Neuronal stem cell (in vitro differentiated cells): Measurements from ENCODE around the gene TRIOBP.

Experiments used
- DNase-seq: peaks from one replicate; pipeline ENCODE4 v3.0.0-alpha.2; 2013; ENCODE audit warnings: low spot score
- H2AFZ ChIP-seq: one replicate; pipeline ENCODE4 v1.6.1; 2013; ENCODE audit warnings: mild to moderate bottlenecking, low read length, inconsistent platforms
- H2AK5ac ChIP-seq: 2 replicates; pipeline ENCODE4 v1.6.1; 2013; ENCODE audit warnings: low read depth, mild to moderate bottlenecking, inconsistent platforms, low read length, moderate library complexity, mixed read lengths
- H2BK120ac ChIP-seq: 2 replicates; pipeline ENCODE4 v1.6.1; 2013; ENCODE audit warnings: low read depth, mild to moderate bottlenecking, inconsistent platforms, low read length, moderate library complexity, mixed read lengths
- H2BK12ac ChIP-seq: one replicate; pipeline ENCODE4 v1.6.1; 2013; ENCODE audit warnings: low read length, inconsistent platforms
- H2BK15ac ChIP-seq: 2 replicates; pipeline ENCODE4 v1.6.1; 2013; ENCODE audit warnings: mild to moderate bottlenecking, low read length, inconsistent platforms, mixed read lengths
- H2BK5ac ChIP-seq: one replicate; pipeline ENCODE4 v1.6.1; 2013; ENCODE audit warnings: inconsistent platforms, mild to moderate bottlenecking, low read length, moderate library complexity
- H3K14ac ChIP-seq: one replicate; pipeline ENCODE4 v1.6.1; 2013; ENCODE audit warnings: low read length, inconsistent platforms
- H3K18ac ChIP-seq: 2 replicates; pipeline ENCODE4 v1.6.1; 2013; ENCODE audit warnings: low read length, inconsistent platforms
- H3K23ac ChIP-seq: 2 replicates; pipeline ENCODE4 v1.6.1; 2013; ENCODE audit warnings: low read depth, mild to moderate bottlenecking, mixed read lengths, low read length, inconsistent platforms; ENCODE audit not compliant: poor library complexity
- H3K27ac ChIP-seq: replicated peaks from 3 replicates; pipeline ENCODE4 v1.5.1; 2013; ENCODE audit warnings: low read length, inconsistent platforms
- H3K27me3 ChIP-seq, 3 experiments: 2 replicates each; pipeline ENCODE4 v1.6.1; 2013; ENCODE audit warnings: low read length in 3 of 3, mild to moderate bottlenecking in 2 of 3, inconsistent platforms in 1 of 3, low read depth in 1 of 3, mixed read lengths in 1 of 3, moderate library complexity in 1 of 3; ENCODE audit not compliant: control insufficient read depth in 3 of 3, insufficient read depth in 3 of 3
- H3K36me3 ChIP-seq, 2 donors: replicated peaks in 1 of 2; 2 replicates each; pipeline ENCODE4 v1.6.1; 2013; ENCODE audit warnings: low read length in 2 of 2; ENCODE audit not compliant: control insufficient read depth in 2 of 2, insufficient read depth in 2 of 2
- H3K4ac ChIP-seq: 2 replicates; pipeline ENCODE4 v1.6.1; 2013; ENCODE audit warnings: inconsistent platforms, mild to moderate bottlenecking, low read length, moderate library complexity
- H3K4me1 ChIP-seq, 2 donors: 1 replicate in 1 of 2; 2 replicates in 1 of 2; pipeline ENCODE4 v1.6.1; 2013; ENCODE audit warnings: low read length in 2 of 2, low read depth in 1 of 2; ENCODE audit not compliant: control insufficient read depth in 2 of 2, insufficient read depth in 1 of 2
- H3K4me2 ChIP-seq: one replicate; pipeline ENCODE4 v1.6.1; 2013; ENCODE audit warnings: mild to moderate bottlenecking, low read length, inconsistent platforms; ENCODE audit not compliant: insufficient read depth, poor library complexity, severe bottlenecking
- H3K4me3 ChIP-seq, 2 donors: 2 replicates each; pipeline ENCODE4 v1.5.1; 2013; ENCODE audit warnings: low read length in 2 of 2, mild to moderate bottlenecking in 2 of 2, inconsistent platforms in 1 of 2, moderate library complexity in 1 of 2
- H3K79me1 ChIP-seq: one replicate; pipeline ENCODE4 v1.6.1; 2013; ENCODE audit warnings: low read depth, mild to moderate bottlenecking, inconsistent platforms, low read length, moderate library complexity
- H3K9ac ChIP-seq: one replicate; pipeline ENCODE4 v1.6.1; 2013; ENCODE audit warnings: mild to moderate bottlenecking, low read depth, low read length, inconsistent platforms; ENCODE audit not compliant: poor library complexity
- H3K9me3 ChIP-seq, 2 donors: replicated peaks in 1 of 2; 2 replicates each; pipeline versions ENCODE3 to v1.6.1; 2013; ENCODE audit warnings: low read length in 2 of 2, mild to moderate bottlenecking in 2 of 2, inconsistent platforms in 1 of 2, low read depth in 1 of 2, mixed read lengths in 1 of 2, moderate library complexity in 1 of 2; ENCODE audit not compliant: control insufficient read depth in 2 of 2, insufficient read depth in 1 of 2
- H4K8ac ChIP-seq: one replicate; pipeline ENCODE4 v1.6.1; 2013; ENCODE audit warnings: low read depth, mild to moderate bottlenecking, inconsistent platforms, low read length, moderate library complexity
- H4K91ac ChIP-seq: one replicate; pipeline ENCODE4 v1.6.1; 2013; ENCODE audit warnings: low read length, low read depth, mild to moderate bottlenecking, inconsistent platforms; ENCODE audit not compliant: poor library complexity
- WGBS, 2 donors: extraction: QIAGEN DNeasy Blood & Tissue Kit; methylation state at CpG; one replicate each; pipeline ENCODE4 v1.1.7; 2013; ENCODE audit warnings: missing lambda C conversion rate in 2 of 2, mixed read lengths in 1 of 2; ENCODE audit not compliant: insufficient read length in 2 of 2, insufficient replicate concordance in 1 of 2; ENCODE audit errors: extremely low coverage in 2 of 2; 5-methylcytosine and 5-hydroxymethylcytosine counted together

The TRIOBP gene

GRCh38 chr22:37660709-37661045 is 36.2 kb upstream of the TRIOBP start:
- Histone ChIP-seq H3K18ac (no peak overlapping the region), H3K79me1 (peaks cover 18% of the 10 kb centered on the region), H3K14ac (no peak overlapping the region), H4K8ac (no peak overlapping the region), H3K27ac (no peak overlapping the region), H3K36me3 (peaks cover 7 to 38% of the 10 kb centered on the region in 2 donors), H2BK12ac (no peak overlapping the region), H3K9me3 (no peaks in the 10 kb centered on the region), H4K91ac (no peak overlapping the region), H3K4me2 (no peak overlapping the region), H3K27me3 (no peaks in the 10 kb centered on the region), H3K23ac (no peak overlapping the region), H2BK120ac (no peak overlapping the region), H3K4me3 (peak overlapping the region in 1 of 2 donors; percentile 52), H2BK15ac (no peak overlapping the region), H3K4me1 (peaks cover 11 to 16% of the 10 kb centered on the region in 2 donors), H2BK5ac (no peak overlapping the region), H2AK5ac (no peak overlapping the region), H2AFZ (no peak overlapping the region), H3K9ac (no peak overlapping the region), H3K4ac (no peak overlapping the region)
- no CpG with 5 or more reads among the region's 2 CpGs for WGBS, 2 donors
- DNase-seq: no peak

DNA sequence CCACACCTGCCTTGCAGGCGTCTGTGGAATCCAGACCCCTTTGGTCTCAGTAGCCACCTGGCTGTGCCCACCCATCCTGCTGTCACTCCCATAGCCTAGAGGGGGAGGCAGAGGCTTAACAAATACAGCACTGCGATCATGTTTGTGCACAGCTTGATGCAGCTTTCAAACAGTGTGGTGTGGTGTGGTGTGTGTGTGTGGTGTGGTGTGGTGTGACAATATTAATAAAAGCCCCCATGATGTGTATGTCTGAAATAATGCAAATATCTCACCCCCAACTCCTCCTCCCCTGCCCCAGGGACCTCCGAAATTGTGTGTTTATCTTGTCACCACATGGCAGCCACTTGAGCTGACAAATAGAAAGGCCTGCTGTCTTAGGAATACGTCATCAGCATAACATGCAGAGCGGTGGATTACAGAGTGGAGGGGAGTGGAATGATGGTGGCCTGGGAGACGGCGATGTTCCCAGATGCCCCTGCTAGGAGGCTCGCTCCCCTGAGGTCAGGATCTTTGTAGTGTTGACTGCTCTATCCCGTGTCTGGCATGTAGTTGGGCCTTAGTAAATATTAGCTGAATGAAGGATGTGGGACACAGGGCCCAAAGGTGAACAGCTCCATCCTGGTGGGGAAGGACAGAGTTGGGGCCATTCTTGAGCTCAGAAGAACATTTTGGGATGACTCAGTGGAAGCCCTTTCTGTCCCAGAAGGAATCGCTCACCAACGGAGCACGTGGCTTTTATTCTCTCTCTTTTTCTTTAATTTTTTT is 35.5 kb upstream of the TRIOBP start:
- no peak overlapping the region for H2BK120ac ChIP-seq
- no peak overlapping the region for H3K23ac ChIP-seq
- DNase-seq: no peak
- WGBS, 2 donors: no CpG with 5 or more reads among the region's 12 CpGs
- no peak overlapping the region for H2BK5ac ChIP-seq
- H3K4ac ChIP-seq: no peak overlapping the region
- H3K36me3 ChIP-seq: peaks cover 14 to 45% of the 10 kb centered on the region in 2 donors
- no peak overlapping the region for H4K91ac ChIP-seq
- H3K79me1 ChIP-seq: peaks cover 20% of the 10 kb centered on the region
- no peak overlapping the region for H4K8ac ChIP-seq
- H2BK15ac ChIP-seq: no peak overlapping the region
- H3K9me3 ChIP-seq: no peaks in the 10 kb centered on the region
- no peaks in the 10 kb centered on the region for H3K27me3 ChIP-seq
- H2AFZ ChIP-seq: no peak overlapping the region
- H2BK12ac ChIP-seq: no peak overlapping the region
- peaks cover 11 to 16% of the 10 kb centered on the region in 2 donors for H3K4me1 ChIP-seq
- no peak overlapping the region for H3K18ac ChIP-seq
- H3K27ac ChIP-seq: no peak overlapping the region
- no peak overlapping the region for H3K9ac ChIP-seq
- H3K4me2 ChIP-seq: no peak overlapping the region
- H3K4me3 ChIP-seq: no peak overlapping the region
- H2AK5ac ChIP-seq: no peak overlapping the region
- no peak overlapping the region for H3K14ac ChIP-seq

DNA sequence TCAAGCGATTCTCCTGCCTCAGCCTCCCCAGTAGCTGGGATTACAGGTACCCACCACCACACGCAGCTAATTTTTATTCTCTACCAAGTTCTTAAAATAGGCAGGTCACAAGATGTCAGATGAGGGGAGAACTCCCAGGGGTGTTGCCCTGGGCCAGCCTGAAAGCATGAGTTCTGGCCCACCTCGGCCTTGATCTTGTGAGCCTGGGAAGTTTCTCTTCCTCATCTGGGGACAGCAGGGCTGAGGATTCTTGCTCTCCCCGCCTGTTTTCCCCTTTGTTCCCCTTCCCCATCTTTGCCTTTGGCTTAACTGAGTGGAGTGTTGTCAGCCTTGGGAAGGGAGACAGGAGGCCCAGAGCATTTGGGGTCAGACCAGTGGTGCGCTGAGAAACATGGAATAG is 34.8 kb upstream of the TRIOBP start:
- H2BK120ac ChIP-seq: no peak overlapping the region
- H3K4me3 ChIP-seq: no peak overlapping the region
- H3K14ac ChIP-seq: no peak overlapping the region
- peaks cover 20 to 52% of the 10 kb centered on the region in 2 donors for H3K36me3 ChIP-seq
- DNase-seq: no peak
- WGBS, 2 donors: no CpG with 5 or more reads among the region's 5 CpGs
- H2AFZ ChIP-seq: no peak overlapping the region
- peaks cover 11 to 16% of the 10 kb centered on the region in 2 donors for H3K4me1 ChIP-seq
- no peak overlapping the region for H2BK5ac ChIP-seq
- H2BK12ac ChIP-seq: no peak overlapping the region
- no peak overlapping the region for H4K91ac ChIP-seq
- no peak overlapping the region for H4K8ac ChIP-seq
- no peak overlapping the region for H3K4me2 ChIP-seq
- H3K79me1 ChIP-seq: peaks cover 22% of the 10 kb centered on the region
- H2BK15ac ChIP-seq: no peak overlapping the region
- no peak overlapping the region for H3K4ac ChIP-seq
- H2AK5ac ChIP-seq: no peak overlapping the region
- no peak overlapping the region for H3K9ac ChIP-seq
- no peak overlapping the region for H3K18ac ChIP-seq
- no peaks in the 10 kb centered on the region for H3K9me3 ChIP-seq
- H3K23ac ChIP-seq: no peak overlapping the region
- no peak overlapping the region for H3K27ac ChIP-seq
- no peaks in the 10 kb centered on the region for H3K27me3 ChIP-seq

DNA sequence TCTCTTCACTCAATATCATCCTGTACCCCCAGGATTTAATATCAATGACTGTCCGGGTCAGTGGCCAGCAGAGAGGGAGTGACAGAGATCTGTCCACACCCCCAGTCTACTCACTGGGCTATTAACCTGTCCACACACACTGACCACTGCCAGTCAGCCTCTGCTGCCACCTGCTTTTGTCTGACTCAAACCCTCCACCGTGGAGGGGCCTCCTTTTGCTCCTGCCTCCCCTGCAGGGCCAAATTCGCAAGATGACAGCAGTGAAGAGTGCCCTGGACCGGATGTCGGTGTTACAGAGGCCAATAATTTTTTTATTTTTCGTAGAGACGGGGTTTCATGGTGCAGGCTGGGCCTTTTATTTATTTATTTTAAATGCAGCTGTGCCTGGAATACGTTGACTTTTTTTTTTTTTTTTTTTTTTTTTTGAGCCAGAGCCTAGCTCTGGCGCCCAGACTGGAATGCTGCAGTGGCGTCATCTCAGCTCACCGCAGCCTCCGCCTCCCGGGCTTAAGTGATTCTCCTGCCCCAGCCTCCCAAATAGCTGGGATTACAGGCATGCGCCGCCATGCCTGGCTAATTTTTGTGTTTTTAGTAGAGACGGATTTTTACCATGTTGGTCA is 33.2 kb upstream of the TRIOBP start:
- no peak overlapping the region for H3K23ac ChIP-seq
- peaks cover 23% of the 10 kb centered on the region for H3K79me1 ChIP-seq
- no peak overlapping the region for H3K27ac ChIP-seq
- H3K14ac ChIP-seq: no peak overlapping the region
- H3K27me3 ChIP-seq: no peaks in the 10 kb centered on the region
- H2AFZ ChIP-seq: no peak overlapping the region
- no peak overlapping the region for H2BK5ac ChIP-seq
- H2BK120ac ChIP-seq: no peak overlapping the region
- no peak overlapping the region for H3K4ac ChIP-seq
- no peaks in the 10 kb centered on the region for H3K9me3 ChIP-seq
- DNase-seq: no peak
- H3K4me1 ChIP-seq: peaks cover 8 to 16% of the 10 kb centered on the region in 2 donors
- H3K18ac ChIP-seq: no peak overlapping the region
- H4K8ac ChIP-seq: no peak overlapping the region
- no peak overlapping the region for H3K9ac ChIP-seq
- no CpG with 5 or more reads among the region's 16 CpGs for WGBS, 2 donors
- H3K4me3 ChIP-seq: no peak overlapping the region
- H4K91ac ChIP-seq: no peak overlapping the region
- H2AK5ac ChIP-seq: no peak overlapping the region
- no peak overlapping the region for H3K4me2 ChIP-seq
- H2BK12ac ChIP-seq: no peak overlapping the region
- H2BK15ac ChIP-seq: no peak overlapping the region
- H3K36me3 ChIP-seq: peaks cover 20 to 58% of the 10 kb centered on the region in 2 donors
